ENCODE measurements around the gene TXNL4A.

Gene TXNL4A

DNA sequence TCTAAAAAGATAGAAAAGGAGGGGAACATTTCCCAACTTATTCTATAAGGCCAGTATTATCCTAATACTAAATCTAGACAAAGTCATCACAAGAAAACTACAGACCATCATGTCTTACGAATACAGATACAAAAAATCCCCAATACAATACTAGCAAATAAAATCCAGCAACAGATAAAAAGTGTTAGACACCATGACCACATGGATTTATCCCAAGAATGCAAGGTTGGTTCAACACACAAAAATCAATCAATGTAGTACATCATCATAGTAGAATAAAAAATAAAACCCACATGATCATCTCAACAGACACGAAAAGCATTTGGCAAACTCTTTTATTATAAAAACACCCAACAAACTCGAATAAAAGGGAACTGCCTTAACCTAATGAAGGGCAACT, 55.5 kb downstream of the TXNL4A start:
- Histone ChIP-seq H3K4me3 (replicated peaks; ENCODE audit: low read depth, low read length) (no peak overlapping the region), H3K36me3 (ENCODE audit: control insufficient read depth, insufficient read depth, low read length) (peaks cover 17% of the 10 kb centered on the region), H3K27me3 (replicated peaks; ENCODE audit: control insufficient read depth, insufficient read depth, low read length) (no peaks in the 10 kb centered on the region)
- DNase-seq (ENCODE audit: extremely low read depth, insufficient read length), result no peak
- TF ChIP-seq, protein P1, sequence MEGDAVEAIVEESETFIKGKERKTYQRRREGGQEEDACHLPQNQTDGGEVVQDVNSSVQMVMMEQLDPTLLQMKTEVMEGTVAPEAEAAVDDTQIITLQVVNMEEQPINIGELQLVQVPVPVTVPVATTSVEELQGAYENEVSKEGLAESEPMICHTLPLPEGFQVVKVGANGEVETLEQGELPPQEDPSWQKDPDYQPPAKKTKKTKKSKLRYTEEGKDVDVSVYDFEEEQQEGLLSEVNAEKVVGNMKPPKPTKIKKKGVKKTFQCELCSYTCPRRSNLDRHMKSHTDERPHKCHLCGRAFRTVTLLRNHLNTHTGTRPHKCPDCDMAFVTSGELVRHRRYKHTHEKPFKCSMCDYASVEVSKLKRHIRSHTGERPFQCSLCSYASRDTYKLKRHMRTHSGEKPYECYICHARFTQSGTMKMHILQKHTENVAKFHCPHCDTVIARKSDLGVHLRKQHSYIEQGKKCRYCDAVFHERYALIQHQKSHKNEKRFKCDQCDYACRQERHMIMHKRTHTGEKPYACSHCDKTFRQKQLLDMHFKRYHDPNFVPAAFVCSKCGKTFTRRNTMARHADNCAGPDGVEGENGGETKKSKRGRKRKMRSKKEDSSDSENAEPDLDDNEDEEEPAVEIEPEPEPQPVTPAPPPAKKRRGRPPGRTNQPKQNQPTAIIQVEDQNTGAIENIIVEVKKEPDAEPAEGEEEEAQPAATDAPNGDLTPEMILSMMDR (IDR thresholded peaks at IDR 0.05; ENCODE audit: insufficient read depth, low read length, poor library complexity, severe bottlenecking), result no peak

DNA sequence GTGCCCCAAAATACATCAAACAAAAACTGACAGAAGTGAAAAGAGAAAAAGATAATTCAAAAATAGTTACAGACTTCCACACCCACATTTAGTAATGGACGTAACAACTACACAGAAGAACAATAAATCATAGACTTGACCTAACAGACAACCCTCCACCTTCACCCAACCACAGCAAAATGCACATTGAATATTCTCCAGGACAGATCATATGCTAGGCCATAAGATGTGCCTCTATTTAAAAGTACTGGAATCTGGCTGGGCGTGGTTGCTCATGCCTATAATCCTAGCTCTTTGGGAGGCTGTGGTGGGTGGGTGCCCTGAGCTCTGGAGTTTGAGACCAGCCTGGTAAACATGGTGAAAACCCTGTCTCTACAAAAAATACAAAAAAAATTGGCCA, 56.9 kb downstream of the TXNL4A start:
- peaks cover 12% of the 10 kb centered on the region for H3K36me3 ChIP-seq (ENCODE audit: control insufficient read depth, insufficient read depth, low read length)

GRCh38 chr18:79930020-79930642, 58.2 kb downstream of the TXNL4A start:
- DNase-seq (ENCODE audit: extremely low read depth, insufficient read length), result no peak
- H3K36me3 ChIP-seq (ENCODE audit: control insufficient read depth, insufficient read depth, low read length), result peaks cover 18% of the 10 kb centered on the region

More for the DNA sequence above, 56.9 kb downstream of the TXNL4A start:
- no peak for DNase-seq (ENCODE audit: extremely low read depth, insufficient read length)
- Histone ChIP-seq H3K27me3 (replicated peaks; ENCODE audit: control insufficient read depth, insufficient read depth, low read length) (no peaks in the 10 kb centered on the region), H3K4me3 (replicated peaks; ENCODE audit: low read depth, low read length) (no peak overlapping the region)
- TF ChIP-seq, protein P1 (IDR thresholded peaks at IDR 0.05; ENCODE audit: insufficient read depth, low read length, poor library complexity, severe bottlenecking), result no peak

GRCh38 chr18:79928563-79928960, 59.8 kb downstream of the TXNL4A start:
- H3K27me3 ChIP-seq (replicated peaks; ENCODE audit: control insufficient read depth, insufficient read depth, low read length), result no peaks in the 10 kb centered on the region
- no peak overlapping the region for H3K4me3 ChIP-seq (replicated peaks; ENCODE audit: low read depth, low read length)
- no peak for DNase-seq (ENCODE audit: extremely low read depth, insufficient read length)
- TF ChIP-seq, protein P1 (IDR thresholded peaks at IDR 0.05; ENCODE audit: insufficient read depth, low read length, poor library complexity, severe bottlenecking), result no peak
- peaks cover 20% of the 10 kb centered on the region for H3K36me3 ChIP-seq (ENCODE audit: control insufficient read depth, insufficient read depth, low read length)

More at GRCh38 chr18:79930020-79930642, 58.2 kb downstream of the TXNL4A start:
- Histone ChIP-seq H3K27me3 (replicated peaks; ENCODE audit: control insufficient read depth, insufficient read depth, low read length) (no peaks in the 10 kb centered on the region), H3K4me3 (replicated peaks; ENCODE audit: low read depth, low read length) (no peak overlapping the region)
- TF ChIP-seq, protein P1 (IDR thresholded peaks at IDR 0.05; ENCODE audit: insufficient read depth, low read length, poor library complexity, severe bottlenecking), result no peak

DNA sequence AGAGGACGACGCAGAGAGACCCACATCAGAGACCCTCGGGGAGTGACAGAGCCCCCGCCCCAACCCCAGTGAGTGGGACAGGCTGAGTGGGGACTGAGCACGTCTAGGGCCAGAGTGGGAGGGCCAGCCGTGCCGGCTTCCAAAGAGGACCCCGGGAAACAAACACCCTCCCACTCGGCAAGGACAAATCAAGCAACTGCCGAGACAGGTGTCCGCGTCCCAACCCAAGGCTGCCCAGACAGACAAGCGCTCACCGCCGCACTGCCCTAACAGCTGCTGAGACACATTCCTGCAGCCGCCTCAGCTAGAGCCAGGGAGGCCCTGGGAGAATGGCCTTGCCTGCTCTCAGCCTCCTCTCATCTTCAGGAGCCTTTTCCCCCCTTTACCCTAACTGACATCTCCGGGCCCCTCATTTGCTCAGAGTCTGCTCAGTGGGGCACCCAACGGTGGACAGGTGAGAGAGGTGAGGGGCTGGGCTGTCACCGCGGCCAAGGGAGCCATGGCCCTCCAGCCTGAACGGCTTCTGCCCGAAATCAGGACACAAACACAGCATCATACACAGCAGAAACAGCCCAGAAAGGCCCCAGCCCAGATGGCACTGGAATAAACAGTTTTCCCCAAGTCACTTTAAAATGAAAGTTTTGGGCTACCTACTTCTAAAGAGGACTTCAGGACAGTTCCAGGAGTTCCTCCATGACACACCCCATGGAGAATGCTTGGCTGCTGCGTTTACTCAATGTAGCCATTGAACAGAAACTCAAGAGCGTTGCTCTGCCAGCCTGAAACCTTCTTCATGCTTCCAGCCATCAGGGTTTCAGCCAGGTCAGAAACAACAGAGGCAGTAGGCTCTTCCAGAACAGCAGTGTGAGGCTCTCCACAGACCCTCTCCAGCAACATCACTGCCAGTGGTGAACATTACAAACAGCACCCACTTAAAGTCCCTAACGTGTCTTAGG, 60.5 kb downstream of the TXNL4A start:
- Histone ChIP-seq H3K36me3 (ENCODE audit: control insufficient read depth, insufficient read depth, low read length) (peaks cover 20% of the 10 kb centered on the region), H3K4me3 (replicated peaks; ENCODE audit: low read depth, low read length) (no peak overlapping the region), H3K27me3 (replicated peaks; ENCODE audit: control insufficient read depth, insufficient read depth, low read length) (no peaks in the 10 kb centered on the region)
- TF ChIP-seq, protein P1 (IDR thresholded peaks at IDR 0.05; ENCODE audit: insufficient read depth, low read length, poor library complexity, severe bottlenecking), result no peak
- no peak for DNase-seq (ENCODE audit: extremely low read depth, insufficient read length)
